T-helper 22 cell (primary cell): ENCODE measurements around the gene LACRT.

Source experiments
- DNase-seq: peaks from one replicate; pipeline ENCODE4 v3.0.0-alpha.2; 2020; ENCODE audit warnings: low read depth

LACRT gene

DNA sequence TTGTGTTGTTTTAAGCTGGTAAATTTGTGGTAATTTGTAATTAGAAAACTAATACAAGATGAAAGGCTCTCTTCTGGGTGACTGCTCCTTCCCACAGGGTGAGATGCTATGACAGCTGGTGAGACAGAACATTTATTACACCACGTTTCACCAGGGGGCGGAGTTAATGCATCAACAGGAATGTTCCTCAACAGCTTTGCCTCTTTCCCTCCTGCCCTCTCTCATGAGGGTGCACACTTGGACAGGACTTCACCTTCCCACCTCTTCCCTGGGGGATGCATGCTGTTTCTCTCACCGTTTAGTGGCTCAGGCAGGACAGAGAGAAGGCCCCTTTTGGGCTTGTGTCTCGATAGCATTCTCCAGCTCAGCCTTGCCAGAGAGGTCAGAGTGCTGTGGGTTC lies 32.9 kb downstream of the LACRT start:
- no peak for DNase-seq

GRCh38 chr12:54598970-54599369 lies 35.7 kb downstream of the LACRT start:
- no peak for DNase-seq

GRCh38 chr12:54596526-54596946 lies 38.2 kb downstream of the LACRT start:
- no peak for DNase-seq

- no peak for DNase-seq
These were observed 39.2 kb downstream of the LACRT start for GRCh38 chr12:54595471-54595870.

DNA sequence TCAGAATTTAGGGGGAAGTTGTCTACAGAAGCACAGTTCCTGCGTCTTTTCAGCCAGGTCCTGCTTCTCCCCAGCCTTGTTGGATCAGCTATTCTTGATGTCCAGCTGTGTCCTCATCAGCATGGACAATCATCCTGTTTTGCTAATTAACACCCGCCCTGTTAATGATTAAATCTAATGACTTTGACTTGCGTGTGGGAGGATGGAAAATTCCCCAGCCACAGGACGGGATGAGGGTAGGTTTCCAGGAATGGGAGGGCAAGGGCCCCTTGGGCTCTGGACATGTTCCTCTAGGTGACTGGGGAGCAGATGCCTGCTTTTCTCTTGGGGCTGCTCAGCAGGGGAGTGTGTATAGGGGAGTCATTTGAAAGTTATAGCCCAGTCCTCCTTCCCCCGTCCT lies 41.0 kb downstream of the LACRT start:
- DNase-seq: no peak

- no peak for DNase-seq
These were observed 41.6 kb downstream of the LACRT start for GRCh38 chr12:54593135-54593534.

GRCh38 chr12:54592316-54592715 lies 42.4 kb downstream of the LACRT start:
- DNase-seq: no peak

- no peak for DNase-seq
These were observed 43.6 kb downstream of the LACRT start for GRCh38 chr12:54590978-54591591.

- no peak for DNase-seq
These were observed 44.7 kb downstream of the LACRT start for GRCh38 chr12:54589964-54590363.

- DNase-seq: no peak
These were observed 45.8 kb downstream of the LACRT start for GRCh38 chr12:54588890-54589267.

- DNase-seq: no peak
These were observed 46.4 kb downstream of the LACRT start, which contains the start of gene PPP1R1A for GRCh38 chr12:54588110-54588889. Gene PPP1R1A (minus strand): TSS chr12:54588659. CDS start chr12:54588488, 171 bp downstream.

DNA sequence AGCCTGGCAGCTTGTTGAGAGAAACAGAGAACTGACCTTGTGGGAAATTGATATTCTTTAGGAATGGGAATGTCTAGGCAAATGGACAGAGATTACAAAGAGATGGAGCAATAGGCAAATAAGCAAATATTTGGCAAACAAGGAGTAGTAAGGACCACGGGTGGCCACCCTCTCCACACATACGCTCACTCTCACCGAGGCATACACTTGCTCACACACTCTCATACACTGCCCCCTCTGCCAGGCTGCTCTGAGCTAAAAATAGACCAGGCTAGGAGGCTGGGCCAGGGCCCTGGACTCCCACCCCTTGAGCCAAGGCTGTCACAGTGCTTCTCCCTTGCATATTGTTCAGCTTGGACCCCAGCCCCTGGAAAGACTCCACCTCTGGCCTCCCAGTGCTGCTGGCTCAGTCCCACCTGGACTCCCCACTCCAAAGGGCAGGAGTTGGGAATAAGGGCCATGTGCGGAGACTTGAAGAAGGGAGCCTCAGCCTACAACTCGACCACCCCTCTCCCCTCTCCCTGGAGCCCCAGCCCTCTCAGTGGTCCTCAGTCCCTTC lies 47.3 kb downstream of the LACRT start:
- DNase-seq: no peak

- no peak for DNase-seq
These were observed 48.1 kb downstream of the LACRT start for GRCh38 chr12:54586620-54587019.

- no peak for DNase-seq
These were observed 49.5 kb downstream of the LACRT start for GRCh38 chr12:54585243-54585642.

GRCh38 chr12:54584128-54584527 lies 50.6 kb downstream of the LACRT start:
- no peak for DNase-seq

GRCh38 chr12:54583726-54584125 lies 51.0 kb downstream of the LACRT start:
- DNase-seq: no peak

- no peak for DNase-seq
These were observed 53.3 kb downstream of the LACRT start for GRCh38 chr12:54581412-54581811.
